ENCODE results near the gene GIMAP7.
A peak's percentile ranks its signal among the peaks of the same experiment; 100 is the strongest.
"Not testable (repeated sequence)": the region's sequence is repeated elsewhere in the genome, so short reads cannot be mapped to it uniquely, and the experiment has no call there.

The GIMAP7 gene

GRCh38 chr7:150514748-150515222 lies at the start of gene GIMAP7:
Gene GIMAP7, plus strand, starts transcription at chr7:150514872. Its CDS starts 5,103 bp downstream, at chr7:150519975.
- DNase-seq: no peak

- DNase-seq: no peak
Measured at GRCh38 chr7:150464962-150465361, 49.7 kb upstream of the GIMAP7 start.

GRCh38 chr7:150465414-150465813 lies 49.3 kb upstream of the GIMAP7 start:
- DNase-seq: no peak

- no peak for DNase-seq
Measured at GRCh38 chr7:150466477-150466876, 48.2 kb upstream of the GIMAP7 start.

GRCh38 chr7:150468241-150468640 lies 46.4 kb upstream of the GIMAP7 start:
- DNase-seq: no peak

GRCh38 chr7:150471886-150472285 lies 42.8 kb upstream of the GIMAP7 start:
- no peak for DNase-seq

- no peak for DNase-seq
Measured at GRCh38 chr7:150473902-150474301, 40.8 kb upstream of the GIMAP7 start.

- no peak for DNase-seq
Measured at GRCh38 chr7:150476285-150476684, 38.4 kb upstream of the GIMAP7 start.

GRCh38 chr7:150476819-150477631 lies 37.6 kb upstream of the GIMAP7 start:
- no peak for DNase-seq

- DNase-seq: peak; percentile 23
Measured at GRCh38 chr7:150479023-150479716, 35.5 kb upstream of the GIMAP7 start.

- no peak for DNase-seq
Measured at GRCh38 chr7:150481186-150481920, 33.3 kb upstream of the GIMAP7 start.

GRCh38 chr7:150481922-150482321 lies 32.8 kb upstream of the GIMAP7 start:
- DNase-seq: no peak

- DNase-seq: not testable (repeated sequence)
Measured at GRCh38 chr7:150483514-150483913, 31.2 kb upstream of the GIMAP7 start.

GRCh38 chr7:150484071-150484470 lies 30.6 kb upstream of the GIMAP7 start:
- DNase-seq: not testable (repeated sequence)

- DNase-seq: no peak
Measured at GRCh38 chr7:150487625-150488024, 27.0 kb upstream of the GIMAP7 start.

- no peak for DNase-seq
Measured at GRCh38 chr7:150489782-150490181, 24.9 kb upstream of the GIMAP7 start.

- not testable (repeated sequence) for DNase-seq
Measured at GRCh38 chr7:150493442-150493841, 21.2 kb upstream of the GIMAP7 start.

GRCh38 chr7:150502519-150502918 lies 12.2 kb upstream of the GIMAP7 start:
- no peak for DNase-seq

GRCh38 chr7:150503155-150503554 lies 11.5 kb upstream of the GIMAP7 start:
- no peak for DNase-seq

GRCh38 chr7:150503581-150503980 lies 11.1 kb upstream of the GIMAP7 start:
- no peak for DNase-seq

GRCh38 chr7:150507947-150508602 lies 6.6 kb upstream of the GIMAP7 start:
- no peak for DNase-seq

- DNase-seq: no peak
Measured at GRCh38 chr7:150511048-150511447, 3.6 kb upstream of the GIMAP7 start.

GRCh38 chr7:150513758-150514157 lies 914 bp upstream of the GIMAP7 start:
- no peak for DNase-seq

Data from DMS153 (cell line).